ENCODE measurements around the gene GCM1. TPM values are rescaled to one million over a fixed set of nuclear protein-coding genes. Genes with fewer than 3 reads are reported as not detected.

The GCM1 gene
- total and polyA plus RNA-seq, 9 of the 15 experiments (the other 6 are each of a cell fraction or from before 2014, with no cell fraction given), result not detected

DNA sequence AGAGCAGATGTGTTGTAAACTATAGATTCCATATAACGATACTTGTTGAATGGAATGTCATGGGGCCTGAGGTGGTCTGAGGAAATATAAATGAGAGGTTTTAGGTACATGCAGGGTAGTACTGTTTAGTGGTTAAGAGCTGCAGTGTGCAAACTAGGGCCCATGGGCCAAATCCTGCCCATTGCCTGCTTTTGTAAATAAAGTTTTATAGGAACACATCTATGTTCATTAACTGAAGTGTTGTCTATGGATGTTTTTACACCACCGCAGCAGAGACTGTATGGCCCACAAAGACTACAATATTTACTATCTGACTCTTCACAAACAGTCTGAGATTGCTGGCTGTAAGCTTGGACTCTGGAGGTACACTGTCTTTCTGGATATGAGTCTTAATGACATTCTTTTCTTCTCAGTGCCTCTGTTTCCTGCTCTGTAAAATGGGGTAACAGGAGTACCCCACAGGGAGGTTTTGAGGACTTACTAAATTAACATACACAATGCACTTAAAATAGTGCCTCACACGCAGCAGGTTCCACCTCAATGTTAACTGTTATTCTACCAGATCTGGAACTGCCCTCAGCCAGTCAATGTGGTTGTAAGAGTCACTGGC lies 12.5 kb downstream of the GCM1 start:
- Histone ChIP-seq H3K9ac (ENCODE audit: insufficient read depth in 1 of 2, low read depth in 2 of 2, low read length in 2 of 2) (no peak overlapping the region), H3K36me3 (ENCODE audit: control insufficient read depth, insufficient read depth, low read length) (no peaks in the 10 kb centered on the region), H3K27ac (ENCODE audit: extremely low read depth, low read depth, low read length) (no peak overlapping the region), H3K27me3 (ENCODE audit: control insufficient read depth in 2 of 2, insufficient read depth in 2 of 2, low read length in 2 of 2) (peaks cover 4 to 32% of the 10 kb centered on the region in 2 experiments; a peak in 3 of 5 replicates), H2AFZ (ENCODE audit: low read depth, low read length) (no peak overlapping the region), H3K4me3 (no peak overlapping the region), H3K9me3 (replicated peaks; ENCODE audit: control insufficient read depth, insufficient read depth, low read depth, low read length) (no peaks in the 10 kb centered on the region), H4K20me1 (replicated peaks; ENCODE audit: control insufficient read depth, insufficient read depth, low read length) (no peaks in the 10 kb centered on the region), H3K4me1 (replicated peaks in 1 of 2; ENCODE audit: control insufficient read depth in 2 of 2, insufficient read depth in 2 of 2, low read length in 2 of 2) (peaks cover 3 to 8% of the 10 kb centered on the region in 2 experiments; a peak in 2 of 5 replicates), H3K79me2 (ENCODE audit: control insufficient read depth, insufficient read depth, low read length) (no peaks in the 10 kb centered on the region), H3K9me1 (ENCODE audit: control insufficient read depth, insufficient read depth, low read length) (no peaks in the 10 kb centered on the region), H3K4me2 (ENCODE audit: insufficient read depth, low read length) (no peak overlapping the region)
- intact Hi-C loops (cut with micrococcal nuclease), result no loop called here
- in situ Hi-C loops (cut with MboI), result no loop called here
- CTCF ChIA-PET (ENCODE audit: low intra/inter-chr PET ratio), result no interaction called here
- TF ChIP-seq MAFF (IDR thresholded peaks at IDR 0.05; ENCODE audit: low read length) (no peak), TCF7L2 (IDR thresholded peaks at IDR 0.05; ENCODE audit: low read depth, low read length) (no peak), ZNF175 (CRISPR knock-in tag; IDR thresholded peaks at IDR 0.05; ENCODE audit: low read depth) (no peak), NCOA4 (IDR thresholded peaks at IDR 0.05; ENCODE audit: partially characterized antibody) (no peak), LCOR (CRISPR knock-in tag; IDR thresholded peaks at IDR 0.05) (no peak), ZNF263 (CRISPR knock-in tag; IDR thresholded peaks at IDR 0.05; ENCODE audit: borderline replicate concordance) (no peak), ILF3 (IDR thresholded peaks at IDR 0.05; ENCODE audit: borderline replicate concordance) (no peak)
- TF ChIP-seq, protein P1, sequence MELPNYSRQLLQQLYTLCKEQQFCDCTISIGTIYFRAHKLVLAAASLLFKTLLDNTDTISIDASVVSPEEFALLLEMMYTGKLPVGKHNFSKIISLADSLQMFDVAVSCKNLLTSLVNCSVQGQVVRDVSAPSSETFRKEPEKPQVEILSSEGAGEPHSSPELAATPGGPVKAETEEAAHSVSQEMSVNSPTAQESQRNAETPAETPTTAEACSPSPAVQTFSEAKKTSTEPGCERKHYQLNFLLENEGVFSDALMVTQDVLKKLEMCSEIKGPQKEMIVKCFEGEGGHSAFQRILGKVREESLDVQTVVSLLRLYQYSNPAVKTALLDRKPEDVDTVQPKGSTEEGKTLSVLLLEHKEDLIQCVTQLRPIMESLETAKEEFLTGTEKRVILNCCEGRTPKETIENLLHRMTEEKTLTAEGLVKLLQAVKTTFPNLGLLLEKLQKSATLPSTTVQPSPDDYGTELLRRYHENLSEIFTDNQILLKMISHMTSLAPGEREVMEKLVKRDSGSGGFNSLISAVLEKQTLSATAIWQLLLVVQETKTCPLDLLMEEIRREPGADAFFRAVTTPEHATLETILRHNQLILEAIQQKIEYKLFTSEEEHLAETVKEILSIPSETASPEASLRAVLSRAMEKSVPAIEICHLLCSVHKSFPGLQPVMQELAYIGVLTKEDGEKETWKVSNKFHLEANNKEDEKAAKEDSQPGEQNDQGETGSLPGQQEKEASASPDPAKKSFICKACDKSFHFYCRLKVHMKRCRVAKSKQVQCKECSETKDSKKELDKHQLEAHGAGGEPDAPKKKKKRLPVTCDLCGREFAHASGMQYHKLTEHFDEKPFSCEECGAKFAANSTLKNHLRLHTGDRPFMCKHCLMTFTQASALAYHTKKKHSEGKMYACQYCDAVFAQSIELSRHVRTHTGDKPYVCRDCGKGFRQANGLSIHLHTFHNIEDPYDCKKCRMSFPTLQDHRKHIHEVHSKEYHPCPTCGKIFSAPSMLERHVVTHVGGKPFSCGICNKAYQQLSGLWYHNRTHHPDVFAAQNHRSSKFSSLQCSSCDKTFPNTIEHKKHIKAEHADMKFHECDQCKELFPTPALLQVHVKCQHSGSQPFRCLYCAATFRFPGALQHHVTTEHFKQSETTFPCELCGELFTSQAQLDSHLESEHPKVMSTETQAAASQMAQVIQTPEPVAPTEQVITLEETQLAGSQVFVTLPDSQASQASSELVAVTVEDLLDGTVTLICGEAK (IDR thresholded peaks at IDR 0.05), result peak; percentile 84
- TF ChIP-seq, protein P1 (CRISPR knock-in tag; IDR thresholded peaks at IDR 0.05), result peak; percentile 76
- ATAC-seq (no peak), DNase-seq (ENCODE audit: extremely low read depth in 1 of 4, low spot score in 3 of 4) (no peak), FAIRE-seq (no peak)
- POLR2A ChIA-PET, result no interaction called here
- 4% methylated on average over 3 of the region's 3 CpGs for WGBS (ENCODE audit: insufficient coverage, low coverage, missing lambda C conversion rate)
- BruUV-seq (replicated peaks), result no TSS peak
